HepG2 (cell line): Measurements from ENCODE around the gene MFAP4. TPM values are rescaled to one million over a fixed set of nuclear protein-coding genes. Genes with fewer than 3 reads are reported as not detected.

Source experiments
- ATAC-seq: fragments of 200-7000 bp; cut with Tn5 transposase; 3 replicates; pipeline ENCODE4 v1.9.1; 2020; ENCODE audit warnings: mild to moderate bottlenecking, moderate library complexity
- BruUV-seq: library from RNA; stranded (reverse); fragments of 400-500 nt; replicated peaks from 2 replicates; lab custom pipeline; 2021; lab: Mats Ljungman, UMichigan
- CTCF ChIA-PET: fragments of 300-600 bp; formaldehyde crosslinking; extraction: SDS; loops from one replicate; lab custom pipeline; 2021; ENCODE audit warnings: low total read pairs, inconsistent platforms, low intra/inter-chr PET ratio; lab: Yijun Ruan, JAX
- POLR2A ChIA-PET: fragments of 350-600 bp; sonication (Branson Sonifier 250); formaldehyde crosslinking; loops from one replicate; lab custom pipeline; 2020; ENCODE audit warnings: antibody characterized with exemption, inconsistent platforms; lab: Yijun Ruan, JAX
- DNase-seq: peaks from one replicate; pipeline ENCODE4 v3.0.0-alpha.2; 2015; ENCODE audit warnings: low spot score
- FAIRE-seq: peaks from 3 replicates; lab custom pipeline; 2011; peaks lifted over from hg19 to GRCh38; lab: Jason Lieb, UNC
- H2AFZ ChIP-seq: one replicate; pipeline ENCODE4 v1.6.1; 2011; ENCODE audit warnings: low read length, inconsistent platforms
- H3K27ac ChIP-seq: fragments of 300-600 bp; 3 replicates; pipeline ENCODE4 v1.8.0; 2011; ENCODE audit warnings: mixed run types, mild to moderate bottlenecking, mixed read lengths, low read length, inconsistent platforms; ENCODE audit not compliant: insufficient read depth; ENCODE audit errors: extremely low read length
- H3K27me3 ChIP-seq, 2 experiments: fragments of 200-600 bp in 1 of 2; 2 replicates in 1 of 2; 3 replicates in 1 of 2; pipeline versions ENCODE4 v1.6.0 to v1.8.0; 2011; ENCODE audit warnings: low read length in 2 of 2, mild to moderate bottlenecking in 2 of 2, moderate library complexity in 2 of 2, inconsistent platforms in 1 of 2; ENCODE audit not compliant: insufficient read depth in 2 of 2, control insufficient read depth in 1 of 2
- H3K36me3 ChIP-seq, 2 experiments: fragments of 200-600 bp in 1 of 2; replicated peaks in 1 of 2; 2 replicates in 1 of 2; 3 replicates in 1 of 2; pipeline versions ENCODE4 v1.5.1 to v1.8.0; 2011; ENCODE audit warnings: low read length in 2 of 2, inconsistent platforms in 1 of 2; ENCODE audit not compliant: insufficient read depth in 2 of 2, control insufficient read depth in 1 of 2
- H3K4me1 ChIP-seq: 2 replicates; pipeline ENCODE4 v1.5.1; 2012; ENCODE audit warnings: low read length, inconsistent platforms; ENCODE audit not compliant: insufficient read depth
- H3K4me2 ChIP-seq: 2 replicates; pipeline ENCODE4 v1.6.0; 2011; ENCODE audit warnings: low read depth, low read length, inconsistent platforms
- H3K4me3 ChIP-seq, 3 experiments: fragments of 200-600 bp in 1 of 3; sonication (generic), shearing (Covaris generic) in 1 of 3; replicated peaks in 1 of 3; 2 replicates each; pipeline ENCODE4 v1.5.1; 2011 to 2016; ENCODE audit warnings: low read length in 3 of 3, inconsistent platforms in 2 of 3, low read depth in 2 of 3, mild to moderate bottlenecking in 2 of 3, control low read depth in 1 of 3, mixed read lengths in 1 of 3; ENCODE audit not compliant: insufficient read depth in 1 of 3
- H3K79me2 ChIP-seq: one replicate; pipeline ENCODE4 v1.6.1; 2011; ENCODE audit warnings: low read length, inconsistent platforms; ENCODE audit not compliant: insufficient read depth
- H3K9ac ChIP-seq: 2 replicates; pipeline ENCODE4 v1.6.0; 2011; ENCODE audit warnings: mild to moderate bottlenecking, low read depth, low read length, inconsistent platforms; ENCODE audit not compliant: insufficient read depth
- H3K9me3 ChIP-seq: 2 replicates; pipeline ENCODE4 v1.5.1; 2012; ENCODE audit warnings: mild to moderate bottlenecking, low read length
- H4K20me1 ChIP-seq: 2 replicates; pipeline ENCODE4 v1.6.0; 2011; ENCODE audit warnings: inconsistent platforms, mild to moderate bottlenecking, low read length, moderate library complexity; ENCODE audit not compliant: insufficient read depth
- DNMT1 ChIP-seq: sonication (generic); formaldehyde crosslinking; IDR thresholded peaks from 2 replicates; pipeline ENCODE4 v1.5.1; 2020; ENCODE audit warnings: mild to moderate bottlenecking, missing genetic modification reagents
- HNF4A ChIP-seq: sonication (generic); formaldehyde crosslinking; IDR thresholded peaks from 2 replicates; pipeline ENCODE4 v1.4.0; 2020; ENCODE audit warnings: missing genetic modification reagents
- NR0B2 ChIP-seq: sonication (generic); formaldehyde crosslinking; IDR thresholded peaks from 2 replicates; pipeline ENCODE4 v1.4.0; 2020; ENCODE audit warnings: mild to moderate bottlenecking, missing genetic modification reagents
- PBX2 ChIP-seq: IDR thresholded peaks from 2 replicates; pipeline ENCODE4 v1.6.1; 2016; ENCODE audit warnings: control low read depth
- TCF12 ChIP-seq, 2 experiments: fragments of 450-650 bp in 1 of 2; sonication (generic) in 1 of 2; formaldehyde crosslinking in 1 of 2; IDR thresholded peaks; 2 replicates each; pipeline versions ENCODE4 v1.6.1 to v1.8.0; 2017 to 2022; ENCODE audit warnings: antibody characterized with exemption in 1 of 2, mild to moderate bottlenecking in 1 of 2, missing genetic modification reagents in 1 of 2, moderate library complexity in 1 of 2
- ZNF3 ChIP-seq: IDR thresholded peaks from 2 replicates; pipeline ENCODE4 v1.7.0; 2017; ENCODE audit warnings: inconsistent platforms
- ZNF572 ChIP-seq: sonication (generic); formaldehyde crosslinking; IDR thresholded peaks from 2 replicates; pipeline ENCODE4 v1.5.1; 2020; ENCODE audit warnings: mild to moderate bottlenecking, missing genetic modification reagents
- WGBS: methylation state at CpG from one replicate; pipeline ENCODE4 v1.1.6; 2017; ENCODE audit warnings: low lambda C conversion rate; 5-methylcytosine and 5-hydroxymethylcytosine counted together
- in situ Hi-C: cut with HindIII; loops from 2 replicates; pipeline ENCODE4 v1.10.0; 2017; ENCODE audit warnings: low pct_unique_long_range_greater_than_20kb; ENCODE audit not compliant: extremely low pct_ligation_motif_present
- intact Hi-C: fragments of 100-400 bp; cut with micrococcal nuclease; formaldehyde crosslinking; loops from one replicate; pipeline ENCODE4 v1.10.0; 2022; ENCODE audit not compliant: unreplicated experiment
- polyA plus RNA-seq, 8 experiments: library from polyadenylated mRNA; depleted of rRNA in 3 of 8; stranded (reverse) in 7 of 8; unstranded in 1 of 8; fragments of >200 nt; fragmentation: Illumina TruSeq in 4 of 8; extraction: Trizol in 4 of 8; gene quantifications; 2 replicates each; pipeline versions ENCODE4 v1.2.1 to v1.2.3, GENCODE V29; 2011 to 2016; ENCODE audit warnings: low read depth in 4 of 8, missing spikeins in 1 of 8, mixed read lengths in 1 of 8; ENCODE audit not compliant: insufficient read depth in 1 of 8
- total RNA-seq, 5 experiments: library from RNA; depleted of rRNA; stranded (reverse); fragments of >200 nt; fragmentation: Illumina TruSeq; extraction: Trizol; gene quantifications; 2 replicates each; pipeline ENCODE4 v1.2.3, GENCODE V29; 2016; ENCODE audit warnings: low read depth in 1 of 5

Gene MFAP4
- total and polyA plus RNA-seq, 2 of the 13 experiments (the other 11 are each of a cell fraction or from before 2014, with no cell fraction given): 0.08 TPM; not detected in 1

- TF ChIP-seq HNF4A (CRISPR knock-in tag): no peak
- TF ChIP-seq PBX2: no peak
- no peak for TF ChIP-seq NR0B2
- no peak for TF ChIP-seq DNMT1 (CRISPR knock-in tag)
- no peak for TF ChIP-seq TCF12 (IDR thresholded peaks at IDR 0.05)
- no peak for TF ChIP-seq TCF12 (CRISPR knock-in tag; IDR thresholded peaks at IDR 0.05)
Observed at GRCh38 chr17:19359151-19359550, 27.8 kb downstream of the MFAP4 start (continued).

GRCh38 chr17:19357761-19358160 is 29.2 kb downstream of the MFAP4 start:
- TF ChIP-seq ZNF572 (CRISPR knock-in tag) (no peak), ZNF3 (CRISPR knock-in tag) (no peak)
- BruUV-seq: no TSS peak

More at GRCh38 chr17:19357761-19358160, 29.2 kb downstream of the MFAP4 start:
- Histone ChIP-seq H3K79me2 (peaks cover 7% of the 10 kb centered on the region), H3K27ac (no peak overlapping the region), H3K27me3 (no peaks in the 10 kb centered on the region), H4K20me1 (no peaks in the 10 kb centered on the region), H3K4me2 (no peak overlapping the region), H3K9me3 (no peaks in the 10 kb centered on the region), H3K4me3 (no peak overlapping the region), H3K4me1 (peaks cover 11% of the 10 kb centered on the region), H3K36me3 (peaks cover 8 to 16% of the 10 kb centered on the region in 2 experiments; a peak in 4 of 5 replicates), H2AFZ (no peak overlapping the region), H3K9ac (no peak overlapping the region)
- intact Hi-C loops: no loop called here
- ChIA-PET POLR2A (interaction anchor here (1.6 to 4.3 kb wide), 2 partner anchors 19 to 20 kb away, joined by 6 to 12 read pairs; partner anchors contain the start of gene MAPK7), CTCF (no interaction called here)
- in situ Hi-C loops: no loop called here
- 100% methylated on average over 3 of the region's 7 CpGs for WGBS
- ATAC-seq (no peak), FAIRE-seq (no peak), DNase-seq (no peak)
